ENCODE data around the gene NKIRAS2.

The NKIRAS2 gene

GRCh38 chr17:42055496-42055895 is 35.6 kb downstream of the NKIRAS2 start (continued):
- TF ChIP-seq RBAK (tag by site-specific recombination; IDR thresholded peaks at IDR 0.05) (no peak), ZNF670 (tag by site-specific recombination; IDR thresholded peaks at IDR 0.05; ENCODE audit: low read depth) (no peak), MYNN (tag by site-specific recombination; IDR thresholded peaks at IDR 0.05; ENCODE audit: borderline replicate concordance) (no peak), TCF7L2 (IDR thresholded peaks at IDR 0.05; ENCODE audit: borderline replicate concordance, low read depth, low read length) (peak; percentile 36; the same call in 1 of the 2 replicates)

GRCh38 chr17:42056635-42057034 is 36.7 kb downstream of the NKIRAS2 start:
- H3K4me3 ChIP-seq (ENCODE audit: low read depth, low read length) = no peak overlapping the region
- ChIA-PET CTCF (interaction anchor here (0.6 to 6.5 kb wide), 6 partner anchors 9 to 16 kb away, joined by 3 to 49 read pairs (median 5); no protein-coding TSS in a partner anchor), POLR2A (no interaction called here)
- no peaks in the 10 kb centered on the region for H3K4me1 ChIP-seq (ENCODE audit: control insufficient read depth, insufficient read depth, low read length)
- TF ChIP-seq ZNF629 (tag by site-specific recombination; IDR thresholded peaks at IDR 0.05) (no peak), ZBTB8A (tag by site-specific recombination; IDR thresholded peaks at IDR 0.05) (no peak), ZNF132 (tag by site-specific recombination; IDR thresholded peaks at IDR 0.05; ENCODE audit: borderline replicate concordance) (no peak), ZNF211 (tag by site-specific recombination; IDR thresholded peaks at IDR 0.05; ENCODE audit: low read depth) (no peak)
- H3K9me3 ChIP-seq (ENCODE audit: control insufficient read depth, insufficient read depth, low read depth, low read length) = no peaks in the 10 kb centered on the region
- no peak overlapping the region for H3K27ac ChIP-seq (ENCODE audit: extremely low read depth, low read depth, low read length)
- no peaks in the 10 kb centered on the region for H3K36me3 ChIP-seq (ENCODE audit: control insufficient read depth in 2 of 2, insufficient read depth in 1 of 2, low read length in 2 of 2)

- ChIA-PET CTCF (interaction anchor here (0.5 to 6.5 kb wide), 4 partner anchors 9 to 43 kb away, joined by 3 to 49 read pairs (median 4); no protein-coding TSS in a partner anchor), POLR2A (interaction anchor here (0.7 kb wide), 1 partner anchor 23 kb away, joined by 3 read pairs; no protein-coding TSS in a partner anchor)
- Histone ChIP-seq H3K27ac (ENCODE audit: extremely low read depth, low read depth, low read length) (no peak overlapping the region), H3K9me3 (ENCODE audit: control insufficient read depth, insufficient read depth, low read depth, low read length) (no peaks in the 10 kb centered on the region), H3K36me3 (ENCODE audit: control insufficient read depth in 2 of 2, insufficient read depth in 1 of 2, low read length in 2 of 2) (no peaks in the 10 kb centered on the region), H3K4me3 (ENCODE audit: low read depth, low read length) (no peak overlapping the region), H3K4me1 (ENCODE audit: control insufficient read depth, insufficient read depth, low read length) (no peaks in the 10 kb centered on the region)
- TF ChIP-seq ZNF530 (tag by site-specific recombination; IDR thresholded peaks at IDR 0.05; ENCODE audit: low read depth) (no peak), GLIS2 (tag by site-specific recombination; IDR thresholded peaks at IDR 0.05) (peak; percentile 44), ZNF280D (tag by site-specific recombination; IDR thresholded peaks at IDR 0.05) (no peak), ZNF274 (IDR thresholded peaks at IDR 0.05; ENCODE audit: low read length) (no peak), ZNF274 (tag by site-specific recombination; IDR thresholded peaks at IDR 0.05; ENCODE audit: borderline replicate concordance) (no peak), PRDM6 (tag by site-specific recombination; IDR thresholded peaks at IDR 0.05) (no peak), ZNF768 (tag by site-specific recombination; IDR thresholded peaks at IDR 0.05) (no peak), ZNF26 (tag by site-specific recombination; IDR thresholded peaks at IDR 0.05) (no peak), ZFP69B (tag by site-specific recombination; IDR thresholded peaks at IDR 0.05) (no peak), ZBTB48 (tag by site-specific recombination; IDR thresholded peaks at IDR 0.05) (0 out of 2 replicates have a peak, but pooled peaks have one; percentile 27), ZFP41 (tag by site-specific recombination; IDR thresholded peaks at IDR 0.05; ENCODE audit: borderline replicate concordance) (no peak), ZSCAN30 (tag by site-specific recombination; IDR thresholded peaks at IDR 0.05) (no peak), ZNF571 (tag by site-specific recombination; IDR thresholded peaks at IDR 0.05) (no peak), ZBTB20 (tag by site-specific recombination; IDR thresholded peaks at IDR 0.05) (no peak), GFI1B (tag by site-specific recombination; IDR thresholded peaks at IDR 0.05) (no peak), ZNF544 (tag by site-specific recombination; IDR thresholded peaks at IDR 0.05) (no peak), ZNF548 (tag by site-specific recombination; IDR thresholded peaks at IDR 0.05) (no peak), ZNF776 (tag by site-specific recombination; IDR thresholded peaks at IDR 0.05; ENCODE audit: borderline replicate concordance) (no peak), ZNF341 (tag by site-specific recombination; IDR thresholded peaks at IDR 0.05; ENCODE audit: low read depth) (no peak), ZNF488 (tag by site-specific recombination; IDR thresholded peaks at IDR 0.05) (no peak), SP2 (tag by site-specific recombination; IDR thresholded peaks at IDR 0.05) (no peak)
These were observed 38.2 kb downstream of the NKIRAS2 start for GRCh38 chr17:42058063-42058462.

Data from HEK293 (cell line).